Measurements from ENCODE around the gene MRPL1.

- TF ChIP-seq, protein P1, sequence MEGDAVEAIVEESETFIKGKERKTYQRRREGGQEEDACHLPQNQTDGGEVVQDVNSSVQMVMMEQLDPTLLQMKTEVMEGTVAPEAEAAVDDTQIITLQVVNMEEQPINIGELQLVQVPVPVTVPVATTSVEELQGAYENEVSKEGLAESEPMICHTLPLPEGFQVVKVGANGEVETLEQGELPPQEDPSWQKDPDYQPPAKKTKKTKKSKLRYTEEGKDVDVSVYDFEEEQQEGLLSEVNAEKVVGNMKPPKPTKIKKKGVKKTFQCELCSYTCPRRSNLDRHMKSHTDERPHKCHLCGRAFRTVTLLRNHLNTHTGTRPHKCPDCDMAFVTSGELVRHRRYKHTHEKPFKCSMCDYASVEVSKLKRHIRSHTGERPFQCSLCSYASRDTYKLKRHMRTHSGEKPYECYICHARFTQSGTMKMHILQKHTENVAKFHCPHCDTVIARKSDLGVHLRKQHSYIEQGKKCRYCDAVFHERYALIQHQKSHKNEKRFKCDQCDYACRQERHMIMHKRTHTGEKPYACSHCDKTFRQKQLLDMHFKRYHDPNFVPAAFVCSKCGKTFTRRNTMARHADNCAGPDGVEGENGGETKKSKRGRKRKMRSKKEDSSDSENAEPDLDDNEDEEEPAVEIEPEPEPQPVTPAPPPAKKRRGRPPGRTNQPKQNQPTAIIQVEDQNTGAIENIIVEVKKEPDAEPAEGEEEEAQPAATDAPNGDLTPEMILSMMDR (IDR thresholded peaks at IDR 0.05): no peak
- TF ChIP-seq POLR2A (IDR thresholded peaks at IDR 0.05): no peak
Observed at GRCh38 chr4:77859256-77859655, 3.4 kb upstream of the MRPL1 start.

All from body of pancreas (tissue), 4 donors.